Measurements from ENCODE around the gene CCDC126. TPM values are rescaled to one million over a fixed set of nuclear protein-coding genes. Genes with fewer than 3 reads are reported as not detected.
A peak's percentile ranks its signal among the peaks of the same experiment; 100 is the strongest.
"Not testable (repeated sequence)": the region's sequence is repeated elsewhere in the genome, so short reads cannot be mapped to it uniquely, and the experiment has no call there.

Gene CCDC126
- 15.5 TPM for total RNA-seq

- peak; percentile 96 for DNase-seq (ENCODE audit: low spot score)
- intact Hi-C loops (cut with DNase I): no loop called here
- ATAC-seq: peak; percentile 99
These were observed at the start of gene CCDC126 for GRCh38 chr7:23597094-23598091. Gene CCDC126 (plus strand): TSS chr7:23597382. CDS start chr7:23611316, 13,934 bp downstream.

- ATAC-seq (no peak), DNase-seq (ENCODE audit: low spot score) (no peak)
- intact Hi-C loops (cut with DNase I): no loop called here
These were observed 49.5 kb upstream of the CCDC126 start for GRCh38 chr7:23547662-23548061.

DNA sequence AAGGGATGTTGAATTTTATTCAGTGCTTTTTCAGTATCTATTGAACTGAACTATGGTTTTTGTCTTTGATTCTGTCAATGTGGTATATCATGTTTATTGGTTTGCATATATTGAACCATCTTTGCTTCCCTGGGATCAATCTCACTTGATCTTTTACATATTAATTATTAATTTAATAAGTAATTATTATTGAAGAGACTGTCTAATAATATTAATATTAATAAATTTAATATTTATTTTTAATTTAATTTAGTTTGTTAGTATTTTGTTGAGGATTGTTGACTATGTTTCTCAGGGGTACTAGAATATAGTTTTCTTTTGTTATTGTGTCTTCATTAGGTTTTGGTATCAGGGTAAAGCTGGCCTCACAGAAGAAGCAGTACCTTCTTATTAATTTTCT is 38.9 kb upstream of the CCDC126 start:
- ATAC-seq (no peak), DNase-seq (ENCODE audit: low spot score) (no peak)
- intact Hi-C loops (cut with DNase I): no loop called here

GRCh38 chr7:23570592-23571200 is 26.5 kb upstream of the CCDC126 start:
- ATAC-seq (peak; percentile 94), DNase-seq (ENCODE audit: low spot score) (peak; percentile 84)
- intact Hi-C loops (cut with DNase I): loop anchor here (10.0 kb wide), 1 partner anchor 144 kb away; the partner anchor contains the start of gene STK31

GRCh38 chr7:23581975-23582374 is 15.2 kb upstream of the CCDC126 start:
- intact Hi-C loops (cut with DNase I); DNase-seq (ENCODE audit: low spot score); ATAC-seq: not testable (repeated sequence)

- DNase-seq (ENCODE audit: low spot score); ATAC-seq; intact Hi-C loops (cut with DNase I): not testable (repeated sequence)
These were observed 11.9 kb upstream of the CCDC126 start for GRCh38 chr7:23585304-23585703.

GRCh38 chr7:23586159-23586558 is 11.0 kb upstream of the CCDC126 start:
- intact Hi-C loops (cut with DNase I): no loop called here
- DNase-seq (ENCODE audit: low spot score): no peak
- ATAC-seq: no peak

GRCh38 chr7:23590529-23590928 is 6.7 kb upstream of the CCDC126 start:
- intact Hi-C loops (cut with DNase I): no loop called here
- ATAC-seq: no peak
- no peak for DNase-seq (ENCODE audit: low spot score)

GRCh38 chr7:23593706-23594105 is 3.5 kb upstream of the CCDC126 start:
- intact Hi-C loops (cut with DNase I): no loop called here
- ATAC-seq: no peak
- DNase-seq (ENCODE audit: low spot score): no peak

- no peak for ATAC-seq
- DNase-seq (ENCODE audit: low spot score): no peak
- intact Hi-C loops (cut with DNase I): no loop called here
These were observed 2.1 kb upstream of the CCDC126 start for GRCh38 chr7:23594879-23595604.

DNA sequence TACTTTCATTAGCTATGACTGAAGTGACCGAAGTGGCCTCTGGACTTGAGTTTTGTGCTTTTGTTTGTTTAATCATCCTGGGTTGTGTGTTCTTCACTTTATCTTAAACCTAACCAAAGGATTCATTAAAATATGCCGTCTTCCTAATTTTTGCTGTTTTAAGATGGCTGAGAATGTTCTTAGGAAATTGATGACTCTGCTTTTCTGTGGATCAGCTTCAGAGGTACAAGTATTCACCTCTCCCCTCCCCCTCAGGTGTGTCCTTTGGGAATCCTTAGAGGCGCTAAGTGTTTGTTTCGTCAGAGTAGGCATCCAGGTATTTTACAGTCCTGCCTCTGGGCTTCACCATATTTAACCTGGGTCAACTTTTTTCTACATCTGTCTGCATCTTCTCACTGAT is 1.1 kb downstream of the CCDC126 start:
- DNase-seq (ENCODE audit: low spot score) (no peak), ATAC-seq (no peak)
- intact Hi-C loops (cut with DNase I): no loop called here

DNA sequence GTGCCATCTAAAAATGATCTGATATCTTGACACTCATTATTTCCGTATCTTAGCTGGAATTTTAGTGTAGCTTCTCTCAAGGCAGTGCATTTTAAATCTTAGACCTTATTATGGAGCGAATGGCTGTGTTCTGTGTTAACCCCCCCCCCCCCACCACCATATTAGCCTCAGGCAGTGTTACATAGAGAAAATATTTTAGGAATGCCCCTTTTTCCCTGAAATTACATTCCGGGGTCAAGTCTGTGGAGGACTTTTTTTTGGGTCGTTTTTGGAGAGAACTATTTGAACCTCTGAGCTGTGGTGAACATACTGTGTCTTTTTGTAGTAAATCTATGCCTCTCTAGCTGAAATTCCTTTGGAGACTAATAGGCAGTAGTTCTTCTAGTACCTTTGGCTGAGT is 3.1 kb downstream of the CCDC126 start:
- DNase-seq (ENCODE audit: low spot score) (no peak), ATAC-seq (no peak)
- intact Hi-C loops (cut with DNase I): no loop called here

GRCh38 chr7:23603632-23604295 is 6.6 kb downstream of the CCDC126 start:
- intact Hi-C loops (cut with DNase I): no loop called here
- no peak for ATAC-seq

GRCh38 chr7:23604296-23604640 is 7.1 kb downstream of the CCDC126 start:
- intact Hi-C loops (cut with DNase I): no loop called here
- ATAC-seq (no peak), DNase-seq (ENCODE audit: low spot score) (no peak)

More at GRCh38 chr7:23603632-23604295, 6.6 kb downstream of the CCDC126 start:
- no peak for DNase-seq (ENCODE audit: low spot score)

- ATAC-seq: no peak
- intact Hi-C loops (cut with DNase I): no loop called here
- DNase-seq (ENCODE audit: low spot score): no peak
These were observed 9.9 kb downstream of the CCDC126 start for GRCh38 chr7:23607130-23607529.

GRCh38 chr7:23607866-23608265 is 10.7 kb downstream of the CCDC126 start:
- intact Hi-C loops (cut with DNase I): no loop called here
- ATAC-seq (no peak), DNase-seq (ENCODE audit: low spot score) (no peak)

GRCh38 chr7:23615331-23615730 is 18.1 kb downstream of the CCDC126 start:
- intact Hi-C loops (cut with DNase I): no loop called here
- ATAC-seq (no peak), DNase-seq (ENCODE audit: low spot score) (no peak)

- ATAC-seq (no peak), DNase-seq (ENCODE audit: low spot score) (no peak)
- intact Hi-C loops (cut with DNase I): no loop called here
These were observed 19.4 kb downstream of the CCDC126 start for GRCh38 chr7:23616593-23616992.

- ATAC-seq (no peak), DNase-seq (ENCODE audit: low spot score) (no peak)
- intact Hi-C loops (cut with DNase I): no loop called here
These were observed 20.3 kb downstream of the CCDC126 start for GRCh38 chr7:23617482-23617881.

Measured in sciatic nerve (tissue), 2 donors.